Neural progenitor cell (in vitro differentiated cells): ENCODE measurements around the gene LRRC75B.
"Not testable (repeated sequence)": the region's sequence is repeated elsewhere in the genome, so short reads cannot be mapped to it uniquely, and the experiment has no call there.

Experiments
- EZH2 ChIP-seq: fragments of 200-600 bp; sonication (generic); IDR thresholded peaks from 2 replicates; pipeline ENCODE4 v1.6.1; 2017; ENCODE audit warnings: antibody characterized with exemption, mild to moderate bottlenecking, moderate library complexity
- EZH2phosphoT487 ChIP-seq: fragments of 200-600 bp; sonication (generic); IDR thresholded peaks from 2 replicates; pipeline ENCODE4 v1.6.1; 2017; ENCODE audit warnings: antibody characterized with exemption
- TF ChIP-seq, protein P1 (sequence below): fragments of 200-600 bp; sonication (generic); IDR thresholded peaks from 2 replicates; pipeline ENCODE4 v1.5.1; 2017; ENCODE audit warnings: antibody characterized with exemption, mild to moderate bottlenecking

DNA sequence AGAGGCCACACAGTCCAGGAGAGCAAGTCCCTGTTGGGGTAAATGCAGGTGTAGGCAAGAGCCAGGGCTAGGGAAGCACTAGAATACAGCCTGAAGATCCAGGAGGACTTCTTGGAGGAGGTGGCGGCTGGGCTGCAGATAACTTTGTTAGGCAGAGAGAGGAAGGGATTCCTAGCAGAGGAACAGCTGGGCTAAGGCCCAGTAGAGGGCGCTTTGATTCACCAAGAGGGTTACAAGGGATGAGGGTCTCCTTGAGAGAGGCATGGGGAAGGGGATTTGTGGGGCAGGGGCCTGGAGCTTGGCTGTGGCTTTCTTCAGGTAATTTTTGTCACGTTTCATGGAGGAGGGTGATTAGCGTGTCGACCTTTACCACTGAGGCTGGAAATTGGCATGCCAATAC lies 28.4 kb upstream of the LRRC75B start:
- TF ChIP-seq, protein P1, sequence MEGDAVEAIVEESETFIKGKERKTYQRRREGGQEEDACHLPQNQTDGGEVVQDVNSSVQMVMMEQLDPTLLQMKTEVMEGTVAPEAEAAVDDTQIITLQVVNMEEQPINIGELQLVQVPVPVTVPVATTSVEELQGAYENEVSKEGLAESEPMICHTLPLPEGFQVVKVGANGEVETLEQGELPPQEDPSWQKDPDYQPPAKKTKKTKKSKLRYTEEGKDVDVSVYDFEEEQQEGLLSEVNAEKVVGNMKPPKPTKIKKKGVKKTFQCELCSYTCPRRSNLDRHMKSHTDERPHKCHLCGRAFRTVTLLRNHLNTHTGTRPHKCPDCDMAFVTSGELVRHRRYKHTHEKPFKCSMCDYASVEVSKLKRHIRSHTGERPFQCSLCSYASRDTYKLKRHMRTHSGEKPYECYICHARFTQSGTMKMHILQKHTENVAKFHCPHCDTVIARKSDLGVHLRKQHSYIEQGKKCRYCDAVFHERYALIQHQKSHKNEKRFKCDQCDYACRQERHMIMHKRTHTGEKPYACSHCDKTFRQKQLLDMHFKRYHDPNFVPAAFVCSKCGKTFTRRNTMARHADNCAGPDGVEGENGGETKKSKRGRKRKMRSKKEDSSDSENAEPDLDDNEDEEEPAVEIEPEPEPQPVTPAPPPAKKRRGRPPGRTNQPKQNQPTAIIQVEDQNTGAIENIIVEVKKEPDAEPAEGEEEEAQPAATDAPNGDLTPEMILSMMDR: peak; percentile 30
- not testable (repeated sequence) for TF ChIP-seq EZH2phosphoT487, EZH2
